GM06990 (cell line): ENCODE results near the gene NKRF.

Experiments used
- DNase-seq: peaks from one replicate; pipeline ENCODE4 v3.0.0-alpha.2; 2011; ENCODE audit not compliant: insufficient read length; ENCODE audit errors: extremely low read depth
- H3K27me3 ChIP-seq: replicated peaks from 2 replicates; pipeline ENCODE4 v1.6.0; 2011; ENCODE audit warnings: low read length; ENCODE audit not compliant: control insufficient read depth, insufficient read depth
- H3K36me3 ChIP-seq: 2 replicates; pipeline ENCODE4 v1.5.1; 2011; ENCODE audit warnings: low read length; ENCODE audit not compliant: control insufficient read depth, insufficient read depth
- H3K4me3 ChIP-seq: replicated peaks from 2 replicates; pipeline ENCODE4 v1.5.1; 2011; ENCODE audit warnings: low read depth, mild to moderate bottlenecking, control low read depth, low read length
- TF ChIP-seq, protein P1 (sequence below): IDR thresholded peaks from 2 replicates; pipeline ENCODE4 v1.5.1; 2011; ENCODE audit warnings: low read length, control low read depth, mild to moderate bottlenecking, inconsistent platforms; ENCODE audit not compliant: insufficient read depth, poor library complexity, severe bottlenecking

The NKRF gene

DNA sequence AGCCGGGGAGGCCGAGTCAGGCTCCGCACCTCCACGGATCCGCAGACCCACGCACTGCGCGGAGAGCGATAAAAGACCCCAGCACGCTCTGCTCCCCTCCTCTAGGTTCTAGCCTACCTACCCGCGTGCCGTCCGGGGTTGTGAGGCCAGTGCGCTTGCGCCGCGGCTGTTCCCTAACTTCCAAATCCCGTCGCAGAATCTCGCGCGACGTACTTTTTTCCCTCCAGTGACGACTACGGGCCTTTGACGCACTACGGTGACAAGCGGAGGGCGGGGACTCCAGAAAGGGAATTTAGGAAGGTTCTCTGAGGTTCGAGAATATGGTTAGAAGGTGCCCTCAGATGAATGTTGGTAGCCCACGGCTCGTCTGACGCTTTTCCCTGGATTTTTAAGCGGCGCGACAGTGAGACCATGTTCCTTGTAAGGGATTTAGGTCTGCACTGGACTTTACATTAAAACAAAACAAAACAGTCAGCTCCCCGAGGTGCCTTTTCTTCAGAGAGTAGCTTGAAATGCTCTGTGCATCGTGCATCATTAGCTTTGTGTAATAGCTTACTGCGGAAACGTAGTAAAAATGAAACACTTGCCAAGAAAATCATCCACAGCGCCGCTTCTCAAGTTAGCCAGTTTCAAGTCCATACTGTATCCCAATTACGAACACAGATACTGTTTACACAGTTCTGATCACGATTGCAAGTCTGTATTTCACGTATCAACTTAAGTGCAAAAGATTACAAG, at the start of gene NKRF:
TSS of gene NKRF (minus strand) at position 145 of the 738 bp plus-strand sequence.
- H3K4me3 ChIP-seq: peak within 1 kb of the TSS; percentile 75
- H3K36me3 ChIP-seq: no peaks in the 10 kb centered on the region
- no peaks in the 10 kb centered on the region for H3K27me3 ChIP-seq
- peak; percentile 88 for DNase-seq
- TF ChIP-seq, protein P1, sequence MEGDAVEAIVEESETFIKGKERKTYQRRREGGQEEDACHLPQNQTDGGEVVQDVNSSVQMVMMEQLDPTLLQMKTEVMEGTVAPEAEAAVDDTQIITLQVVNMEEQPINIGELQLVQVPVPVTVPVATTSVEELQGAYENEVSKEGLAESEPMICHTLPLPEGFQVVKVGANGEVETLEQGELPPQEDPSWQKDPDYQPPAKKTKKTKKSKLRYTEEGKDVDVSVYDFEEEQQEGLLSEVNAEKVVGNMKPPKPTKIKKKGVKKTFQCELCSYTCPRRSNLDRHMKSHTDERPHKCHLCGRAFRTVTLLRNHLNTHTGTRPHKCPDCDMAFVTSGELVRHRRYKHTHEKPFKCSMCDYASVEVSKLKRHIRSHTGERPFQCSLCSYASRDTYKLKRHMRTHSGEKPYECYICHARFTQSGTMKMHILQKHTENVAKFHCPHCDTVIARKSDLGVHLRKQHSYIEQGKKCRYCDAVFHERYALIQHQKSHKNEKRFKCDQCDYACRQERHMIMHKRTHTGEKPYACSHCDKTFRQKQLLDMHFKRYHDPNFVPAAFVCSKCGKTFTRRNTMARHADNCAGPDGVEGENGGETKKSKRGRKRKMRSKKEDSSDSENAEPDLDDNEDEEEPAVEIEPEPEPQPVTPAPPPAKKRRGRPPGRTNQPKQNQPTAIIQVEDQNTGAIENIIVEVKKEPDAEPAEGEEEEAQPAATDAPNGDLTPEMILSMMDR: no peak

DNA sequence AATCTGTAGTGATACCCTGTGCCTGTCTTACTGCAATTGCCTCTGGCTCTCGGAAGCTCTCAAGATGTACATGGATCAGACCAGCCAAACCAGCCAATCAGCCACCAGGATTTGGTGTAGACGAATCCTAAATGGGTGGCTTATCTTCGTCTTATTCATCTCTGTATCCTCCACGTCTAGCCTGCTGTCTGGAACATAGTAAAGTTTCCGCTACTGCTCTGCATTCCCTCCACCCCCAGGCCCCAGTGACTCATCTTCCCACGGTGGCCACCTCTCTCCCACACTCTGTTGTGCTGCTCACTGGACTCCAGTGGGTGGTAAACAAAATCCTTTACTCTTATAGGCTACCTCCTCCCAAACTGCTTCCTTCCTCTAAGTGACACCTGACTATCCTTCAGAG, 48.9 kb upstream of the NKRF start:
- no peaks in the 10 kb centered on the region for H3K27me3 ChIP-seq
- H3K4me3 ChIP-seq: no peak overlapping the region
- no peak for DNase-seq
- H3K36me3 ChIP-seq: peaks cover 10% of the 10 kb centered on the region
- TF ChIP-seq, protein P1: no peak

DNA sequence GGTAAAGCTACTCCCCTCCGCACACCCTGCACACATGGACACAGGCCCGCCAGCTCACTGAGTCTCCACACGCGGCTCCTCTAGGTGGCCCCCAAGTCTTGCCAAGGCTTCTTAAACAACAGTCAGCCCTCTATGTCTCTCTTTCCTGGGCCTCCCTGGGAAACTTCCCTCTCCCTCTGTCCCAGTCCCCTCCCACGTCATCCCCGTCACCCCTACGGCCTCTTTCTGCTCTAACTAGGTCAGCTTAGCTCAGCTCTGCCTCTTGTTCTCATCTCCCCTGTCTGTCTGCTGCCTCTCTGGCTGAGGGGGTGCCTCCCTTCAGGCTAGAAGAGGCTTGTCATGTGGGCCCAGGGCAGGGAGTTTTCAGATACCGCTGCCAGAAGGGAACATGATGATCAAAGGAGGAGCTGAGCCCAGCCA, 47.9 kb upstream of the NKRF start:
- H3K36me3 ChIP-seq: peaks cover 13% of the 10 kb centered on the region

DNA sequence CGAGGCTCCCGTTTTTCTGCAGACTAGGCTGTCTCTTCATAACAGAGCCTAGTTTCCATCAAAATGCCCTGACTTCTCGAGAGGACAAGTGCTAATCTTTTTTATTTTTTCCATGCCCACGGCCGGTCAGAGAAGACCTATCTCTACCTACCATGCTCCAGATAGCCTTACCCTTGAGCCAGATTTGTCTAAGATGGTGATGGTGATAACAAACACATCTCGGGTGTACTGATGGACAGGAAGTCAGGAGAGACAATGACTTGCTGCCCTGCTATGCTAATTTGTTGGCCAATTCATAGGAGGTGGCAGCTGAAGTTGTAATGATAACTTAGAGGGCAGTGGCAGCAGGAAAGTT, 42.2 kb upstream of the NKRF start:
- H3K27me3 ChIP-seq: no peaks in the 10 kb centered on the region
- TF ChIP-seq, protein P1: no peak
- no peak for DNase-seq
- no peak overlapping the region for H3K4me3 ChIP-seq
- peaks cover 6% of the 10 kb centered on the region for H3K36me3 ChIP-seq

More for the DNA sequence above, 47.9 kb upstream of the NKRF start:
- DNase-seq: no peak
- no peak overlapping the region for H3K4me3 ChIP-seq
- no peaks in the 10 kb centered on the region for H3K27me3 ChIP-seq
- TF ChIP-seq, protein P1: no peak

DNA sequence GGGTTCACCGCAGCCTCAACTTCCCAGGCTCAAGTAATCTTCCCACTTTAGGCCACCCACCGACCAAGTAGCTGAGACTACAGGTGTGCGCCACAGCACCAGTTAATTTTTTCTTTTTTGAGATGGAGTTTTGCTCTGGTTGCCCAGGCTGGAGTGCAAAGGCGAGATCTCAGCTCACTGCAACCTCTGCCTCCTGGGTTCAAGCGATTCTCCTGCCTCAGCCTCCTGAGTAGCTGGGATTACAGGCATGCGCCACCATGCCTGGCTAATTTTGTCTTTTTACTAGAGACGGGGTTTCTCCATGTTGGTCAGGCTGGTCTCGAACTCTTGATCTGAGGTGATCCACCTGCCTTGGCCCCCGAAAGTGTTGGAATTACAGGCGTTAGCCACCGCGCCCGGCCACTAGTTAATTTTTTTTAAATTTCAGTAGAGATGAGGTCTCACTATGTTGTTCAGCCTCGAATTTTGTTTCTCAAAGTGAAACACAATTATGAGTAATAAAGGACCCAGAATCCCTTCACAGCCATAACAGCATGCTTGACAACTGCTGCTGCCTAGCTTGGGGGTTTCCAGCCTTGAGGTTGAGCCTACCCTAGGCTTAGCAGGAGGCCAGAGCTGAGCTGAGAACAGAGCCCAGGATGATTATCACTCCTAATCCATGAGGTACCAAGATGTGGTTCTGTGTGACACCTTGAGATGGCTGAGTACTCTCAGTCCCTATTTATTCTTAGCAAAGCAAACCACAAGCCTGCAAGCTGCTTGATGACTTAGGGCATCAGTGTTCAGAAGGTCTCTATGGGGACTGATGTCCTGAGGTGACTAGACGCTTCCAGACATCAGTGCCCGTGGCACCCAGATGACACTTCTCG, 41.6 kb upstream of the NKRF start:
- Histone ChIP-seq H3K36me3 (peaks cover 6% of the 10 kb centered on the region), H3K27me3 (no peaks in the 10 kb centered on the region), H3K4me3 (no peak overlapping the region)
- TF ChIP-seq, protein P1: no peak
- DNase-seq: peak; percentile 84
